ENCODE data around the gene CREB5. TPM values are rescaled to one million over a fixed set of nuclear protein-coding genes. Genes with fewer than 3 reads are reported as not detected.
"Not testable (repeated sequence)": the region's sequence is repeated elsewhere in the genome, so short reads cannot be mapped to it uniquely, and the experiment has no call there.

Gene CREB5
- total RNA-seq, 1 experiment from 2014 or later = 40.5 TPM

- CTCF ChIA-PET = interaction anchor here (0.6 kb wide), 1 partner anchor 179 kb away, joined by 4 read pairs; no protein-coding TSS in a partner anchor
- POLR2A ChIA-PET = interaction anchor here (0.7 kb wide), 1 partner anchor 262 kb away, joined by 3 read pairs; no protein-coding TSS in a partner anchor
- no TSS peak for BruUV-seq (replicated peaks)
- Mint-ChIP-seq H3K4me1 (ENCODE audit: insufficient read depth, unreplicated experiment) (no peaks in the 10 kb centered on the region), H3K36me3 (ENCODE audit: insufficient read depth, unreplicated experiment) (peaks cover 3% of the 10 kb centered on the region), H3K4me3 (ENCODE audit: unreplicated experiment) (no peak overlapping the region), H3K27ac (ENCODE audit: low read depth, unreplicated experiment) (no peak overlapping the region), H3K9me3 (ENCODE audit: unreplicated experiment) (no peaks in the 10 kb centered on the region), H3K27me3 (ENCODE audit: insufficient read depth, unreplicated experiment) (no peaks in the 10 kb centered on the region)
- TF ChIP-seq, protein P1, sequence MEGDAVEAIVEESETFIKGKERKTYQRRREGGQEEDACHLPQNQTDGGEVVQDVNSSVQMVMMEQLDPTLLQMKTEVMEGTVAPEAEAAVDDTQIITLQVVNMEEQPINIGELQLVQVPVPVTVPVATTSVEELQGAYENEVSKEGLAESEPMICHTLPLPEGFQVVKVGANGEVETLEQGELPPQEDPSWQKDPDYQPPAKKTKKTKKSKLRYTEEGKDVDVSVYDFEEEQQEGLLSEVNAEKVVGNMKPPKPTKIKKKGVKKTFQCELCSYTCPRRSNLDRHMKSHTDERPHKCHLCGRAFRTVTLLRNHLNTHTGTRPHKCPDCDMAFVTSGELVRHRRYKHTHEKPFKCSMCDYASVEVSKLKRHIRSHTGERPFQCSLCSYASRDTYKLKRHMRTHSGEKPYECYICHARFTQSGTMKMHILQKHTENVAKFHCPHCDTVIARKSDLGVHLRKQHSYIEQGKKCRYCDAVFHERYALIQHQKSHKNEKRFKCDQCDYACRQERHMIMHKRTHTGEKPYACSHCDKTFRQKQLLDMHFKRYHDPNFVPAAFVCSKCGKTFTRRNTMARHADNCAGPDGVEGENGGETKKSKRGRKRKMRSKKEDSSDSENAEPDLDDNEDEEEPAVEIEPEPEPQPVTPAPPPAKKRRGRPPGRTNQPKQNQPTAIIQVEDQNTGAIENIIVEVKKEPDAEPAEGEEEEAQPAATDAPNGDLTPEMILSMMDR (IDR thresholded peaks at IDR 0.05; ENCODE audit: unreplicated experiment) = no peak
- no peak for DNase-seq (ENCODE audit: unreplicated experiment)
- intact Hi-C loops (cut with micrococcal nuclease) = no loop called here
Measured at GRCh38 chr7:28595801-28596200, 183.5 kb downstream of the CREB5 start.

DNA sequence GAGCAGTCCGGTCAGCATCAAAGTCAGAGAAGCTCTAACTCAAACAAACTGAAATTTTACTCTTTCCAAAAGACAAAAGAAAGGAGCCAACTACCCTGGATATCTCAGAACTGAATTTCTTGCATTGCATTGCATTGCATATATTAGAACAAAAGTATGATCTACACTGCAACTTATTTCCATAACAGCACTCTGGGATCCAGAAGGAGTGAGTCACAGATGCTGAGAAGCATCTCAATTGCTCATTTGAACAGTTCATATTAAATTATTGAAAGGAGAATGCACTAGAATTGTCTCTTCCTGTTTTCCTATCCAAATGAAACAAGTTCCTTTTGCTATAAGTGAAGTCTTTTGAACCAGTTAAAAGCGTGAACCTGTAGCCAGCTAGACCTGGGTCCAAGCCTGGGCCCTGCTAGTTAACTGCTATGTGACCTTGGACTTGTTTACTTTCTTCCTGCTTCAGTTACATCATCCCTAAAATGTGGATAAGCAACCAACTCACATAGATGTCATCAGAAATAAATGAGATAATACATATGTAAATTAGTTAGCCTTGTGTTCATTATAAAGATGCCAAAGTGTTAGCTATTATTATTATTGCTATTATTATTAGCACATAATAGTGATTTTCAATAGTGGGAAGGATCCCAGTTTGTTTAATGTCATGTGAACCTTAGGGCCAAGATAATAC, 184.1 kb downstream of the CREB5 start:
- H3K4me3 Mint-ChIP-seq (ENCODE audit: unreplicated experiment) = no peak overlapping the region
- H3K4me1 Mint-ChIP-seq (ENCODE audit: insufficient read depth, unreplicated experiment) = no peaks in the 10 kb centered on the region
- BruUV-seq (replicated peaks) = no TSS peak
- TF ChIP-seq, protein P1 (IDR thresholded peaks at IDR 0.05; ENCODE audit: unreplicated experiment) = no peak
- intact Hi-C loops (cut with micrococcal nuclease) = no loop called here
- ChIA-PET POLR2A (interaction anchor here (1.0 kb wide), 1 partner anchor 23 kb away, joined by 3 read pairs; no protein-coding TSS in a partner anchor), CTCF (no interaction called here)
- H3K9me3 Mint-ChIP-seq (ENCODE audit: unreplicated experiment) = no peaks in the 10 kb centered on the region
- H3K27ac Mint-ChIP-seq (ENCODE audit: low read depth, unreplicated experiment) = no peak overlapping the region
- H3K36me3 Mint-ChIP-seq (ENCODE audit: insufficient read depth, unreplicated experiment) = no peaks in the 10 kb centered on the region
- no peak for DNase-seq (ENCODE audit: unreplicated experiment)
- no peaks in the 10 kb centered on the region for H3K27me3 Mint-ChIP-seq (ENCODE audit: insufficient read depth, unreplicated experiment)

- ChIA-PET POLR2A (interaction anchor here (1.0 kb wide), 1 partner anchor 24 kb away, joined by 3 read pairs; no protein-coding TSS in a partner anchor), CTCF (interaction anchor here (0.6 to 1.6 kb wide), 3 partner anchors 9 to 210 kb away, joined by 3 to 4 read pairs (median 3); no protein-coding TSS in a partner anchor)
- DNase-seq (ENCODE audit: unreplicated experiment) = no peak
- TF ChIP-seq, protein P1 (IDR thresholded peaks at IDR 0.05; ENCODE audit: unreplicated experiment) = no peak
- Mint-ChIP-seq H3K27me3 (ENCODE audit: insufficient read depth, unreplicated experiment) (no peaks in the 10 kb centered on the region), H3K4me3 (ENCODE audit: unreplicated experiment) (no peak overlapping the region), H3K9me3 (ENCODE audit: unreplicated experiment) (no peaks in the 10 kb centered on the region), H3K4me1 (ENCODE audit: insufficient read depth, unreplicated experiment) (no peaks in the 10 kb centered on the region), H3K36me3 (ENCODE audit: insufficient read depth, unreplicated experiment) (no peaks in the 10 kb centered on the region), H3K27ac (ENCODE audit: low read depth, unreplicated experiment) (no peak overlapping the region)
- intact Hi-C loops (cut with micrococcal nuclease) = no loop called here
- BruUV-seq (replicated peaks) = no TSS peak
Measured at GRCh38 chr7:28597284-28597683, 185.0 kb downstream of the CREB5 start.

- H3K4me1 Mint-ChIP-seq (ENCODE audit: insufficient read depth, unreplicated experiment); BruUV-seq (replicated peaks); intact Hi-C loops (cut with micrococcal nuclease); H3K36me3 Mint-ChIP-seq (ENCODE audit: insufficient read depth, unreplicated experiment); H3K9me3 Mint-ChIP-seq (ENCODE audit: unreplicated experiment); DNase-seq (ENCODE audit: unreplicated experiment); H3K4me3 Mint-ChIP-seq (ENCODE audit: unreplicated experiment); H3K27ac Mint-ChIP-seq (ENCODE audit: low read depth, unreplicated experiment); POLR2A ChIA-PET; H3K27me3 Mint-ChIP-seq (ENCODE audit: insufficient read depth, unreplicated experiment): not testable (repeated sequence)
- CTCF ChIA-PET = interaction anchor here (0.6 to 1.6 kb wide), 4 partner anchors 9 to 1215 kb away, joined by 3 to 4 read pairs (median 3); no protein-coding TSS in a partner anchor
Measured at GRCh38 chr7:28598037-28598436, 185.7 kb downstream of the CREB5 start.
